ENCODE data around the gene ALB.
A peak's percentile ranks its signal among the peaks of the same experiment; 100 is the strongest.

Gene ALB

DNA sequence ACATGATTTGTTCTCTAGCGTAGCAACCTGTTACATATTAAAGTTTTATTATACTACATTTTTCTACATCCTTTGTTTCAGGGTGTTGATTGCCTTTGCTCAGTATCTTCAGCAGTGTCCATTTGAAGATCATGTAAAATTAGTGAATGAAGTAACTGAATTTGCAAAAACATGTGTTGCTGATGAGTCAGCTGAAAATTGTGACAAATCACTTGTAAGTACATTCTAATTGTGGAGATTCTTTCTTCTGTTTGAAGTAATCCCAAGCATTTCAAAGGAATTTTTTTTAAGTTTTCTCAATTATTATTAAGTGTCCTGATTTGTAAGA, 2.4 kb downstream of the ALB start:
- H3K27me3 ChIP-seq (ENCODE audit: insufficient read depth, poor library complexity, severe bottlenecking): peaks cover under 1% of the 10 kb centered on the region
- H3K27ac ChIP-seq (replicated peaks): no peak overlapping the region
- TF ChIP-seq GABPA (IDR thresholded peaks at IDR 0.05; ENCODE audit: low read depth) (no peak), POLR2AphosphoS5 (IDR thresholded peaks at IDR 0.05; ENCODE audit: low read depth) (no peak), SPI1 (IDR thresholded peaks at IDR 0.05; ENCODE audit: borderline replicate concordance, low read depth) (no peak)
- TF ChIP-seq, protein P1, sequence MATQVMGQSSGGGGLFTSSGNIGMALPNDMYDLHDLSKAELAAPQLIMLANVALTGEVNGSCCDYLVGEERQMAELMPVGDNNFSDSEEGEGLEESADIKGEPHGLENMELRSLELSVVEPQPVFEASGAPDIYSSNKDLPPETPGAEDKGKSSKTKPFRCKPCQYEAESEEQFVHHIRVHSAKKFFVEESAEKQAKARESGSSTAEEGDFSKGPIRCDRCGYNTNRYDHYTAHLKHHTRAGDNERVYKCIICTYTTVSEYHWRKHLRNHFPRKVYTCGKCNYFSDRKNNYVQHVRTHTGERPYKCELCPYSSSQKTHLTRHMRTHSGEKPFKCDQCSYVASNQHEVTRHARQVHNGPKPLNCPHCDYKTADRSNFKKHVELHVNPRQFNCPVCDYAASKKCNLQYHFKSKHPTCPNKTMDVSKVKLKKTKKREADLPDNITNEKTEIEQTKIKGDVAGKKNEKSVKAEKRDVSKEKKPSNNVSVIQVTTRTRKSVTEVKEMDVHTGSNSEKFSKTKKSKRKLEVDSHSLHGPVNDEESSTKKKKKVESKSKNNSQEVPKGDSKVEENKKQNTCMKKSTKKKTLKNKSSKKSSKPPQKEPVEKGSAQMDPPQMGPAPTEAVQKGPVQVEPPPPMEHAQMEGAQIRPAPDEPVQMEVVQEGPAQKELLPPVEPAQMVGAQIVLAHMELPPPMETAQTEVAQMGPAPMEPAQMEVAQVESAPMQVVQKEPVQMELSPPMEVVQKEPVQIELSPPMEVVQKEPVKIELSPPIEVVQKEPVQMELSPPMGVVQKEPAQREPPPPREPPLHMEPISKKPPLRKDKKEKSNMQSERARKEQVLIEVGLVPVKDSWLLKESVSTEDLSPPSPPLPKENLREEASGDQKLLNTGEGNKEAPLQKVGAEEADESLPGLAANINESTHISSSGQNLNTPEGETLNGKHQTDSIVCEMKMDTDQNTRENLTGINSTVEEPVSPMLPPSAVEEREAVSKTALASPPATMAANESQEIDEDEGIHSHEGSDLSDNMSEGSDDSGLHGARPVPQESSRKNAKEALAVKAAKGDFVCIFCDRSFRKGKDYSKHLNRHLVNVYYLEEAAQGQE (IDR thresholded peaks at IDR 0.05; ENCODE audit: insufficient replicate concordance, low read depth): no peak
- TF ChIP-seq, protein P2, sequence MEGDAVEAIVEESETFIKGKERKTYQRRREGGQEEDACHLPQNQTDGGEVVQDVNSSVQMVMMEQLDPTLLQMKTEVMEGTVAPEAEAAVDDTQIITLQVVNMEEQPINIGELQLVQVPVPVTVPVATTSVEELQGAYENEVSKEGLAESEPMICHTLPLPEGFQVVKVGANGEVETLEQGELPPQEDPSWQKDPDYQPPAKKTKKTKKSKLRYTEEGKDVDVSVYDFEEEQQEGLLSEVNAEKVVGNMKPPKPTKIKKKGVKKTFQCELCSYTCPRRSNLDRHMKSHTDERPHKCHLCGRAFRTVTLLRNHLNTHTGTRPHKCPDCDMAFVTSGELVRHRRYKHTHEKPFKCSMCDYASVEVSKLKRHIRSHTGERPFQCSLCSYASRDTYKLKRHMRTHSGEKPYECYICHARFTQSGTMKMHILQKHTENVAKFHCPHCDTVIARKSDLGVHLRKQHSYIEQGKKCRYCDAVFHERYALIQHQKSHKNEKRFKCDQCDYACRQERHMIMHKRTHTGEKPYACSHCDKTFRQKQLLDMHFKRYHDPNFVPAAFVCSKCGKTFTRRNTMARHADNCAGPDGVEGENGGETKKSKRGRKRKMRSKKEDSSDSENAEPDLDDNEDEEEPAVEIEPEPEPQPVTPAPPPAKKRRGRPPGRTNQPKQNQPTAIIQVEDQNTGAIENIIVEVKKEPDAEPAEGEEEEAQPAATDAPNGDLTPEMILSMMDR (IDR thresholded peaks at IDR 0.05; ENCODE audit: insufficient read depth, low read length): no peak
- H3K4me3 ChIP-seq (replicated peaks; ENCODE audit: insufficient read depth, low read length): no peak overlapping the region
- no peak for DNase-seq (ENCODE audit: low read depth in 1 of 2, low spot score in 1 of 2)

DNA sequence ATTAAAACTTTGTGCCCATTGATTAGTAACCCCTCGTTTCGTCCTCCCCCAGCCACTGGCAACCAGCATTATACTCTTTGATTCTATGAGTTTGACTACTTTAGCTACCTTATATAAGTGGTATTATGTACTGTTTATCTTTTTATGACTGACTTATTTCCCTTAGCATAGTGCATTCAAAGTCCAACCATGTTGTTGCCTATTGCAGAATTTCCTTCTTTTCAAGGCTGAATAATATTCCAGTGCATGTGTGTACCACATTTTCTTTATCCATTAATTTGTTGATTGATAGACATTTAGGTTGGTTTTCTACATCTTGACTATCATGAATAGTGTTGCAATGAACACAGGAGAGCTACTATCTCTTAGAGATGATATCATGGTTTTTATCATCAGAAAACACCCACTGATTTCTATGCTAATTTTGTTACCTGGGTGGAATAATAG, 3.2 kb downstream of the ALB start:
- Histone ChIP-seq H3K4me3 (replicated peaks; ENCODE audit: insufficient read depth, low read length) (no peak overlapping the region), H3K27ac (replicated peaks) (no peak overlapping the region), H3K27me3 (ENCODE audit: insufficient read depth, poor library complexity, severe bottlenecking) (peaks cover 2% of the 10 kb centered on the region)
- TF ChIP-seq GABPA (IDR thresholded peaks at IDR 0.05; ENCODE audit: low read depth) (no peak), SPI1 (IDR thresholded peaks at IDR 0.05; ENCODE audit: borderline replicate concordance, low read depth) (no peak), POLR2AphosphoS5 (IDR thresholded peaks at IDR 0.05; ENCODE audit: low read depth) (no peak)
- TF ChIP-seq, protein P1 (IDR thresholded peaks at IDR 0.05; ENCODE audit: insufficient replicate concordance, low read depth): no peak
- TF ChIP-seq, protein P2 (IDR thresholded peaks at IDR 0.05; ENCODE audit: insufficient read depth, low read length): no peak
- no peak for DNase-seq (ENCODE audit: low read depth in 1 of 2, low spot score in 1 of 2)

DNA sequence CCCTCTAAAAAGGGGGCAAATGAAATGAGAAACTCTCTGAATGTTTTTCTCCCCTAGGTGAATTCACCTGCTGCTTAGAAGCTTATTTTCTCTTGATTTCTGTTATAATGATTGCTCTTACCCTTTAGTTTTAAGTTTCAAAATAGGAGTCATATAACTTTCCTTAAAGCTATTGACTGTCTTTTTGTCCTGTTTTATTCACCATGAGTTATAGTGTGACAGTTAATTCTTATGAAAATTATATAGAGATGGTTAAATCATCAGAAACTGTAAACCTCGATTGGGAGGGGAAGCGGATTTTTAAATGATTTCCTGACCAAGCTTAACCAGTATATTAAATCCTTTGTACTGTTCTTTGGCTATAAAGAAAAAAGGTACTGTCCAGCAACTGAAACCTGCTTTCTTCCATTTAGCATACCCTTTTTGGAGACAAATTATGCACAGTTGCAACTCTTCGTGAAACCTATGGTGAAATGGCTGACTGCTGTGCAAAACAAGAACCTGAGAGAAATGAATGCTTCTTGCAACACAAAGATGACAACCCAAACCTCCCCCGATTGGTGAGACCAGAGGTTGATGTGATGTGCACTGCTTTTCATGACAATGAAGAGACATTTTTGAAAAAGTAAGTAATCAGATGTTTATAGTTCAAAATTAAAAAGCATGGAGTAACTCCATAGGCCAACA, 4.2 kb downstream of the ALB start:
- DNase-seq (ENCODE audit: low read depth in 1 of 2, low spot score in 1 of 2): no peak

More for the DNA sequence above, 4.2 kb downstream of the ALB start:
- peaks cover 2% of the 10 kb centered on the region for H3K27me3 ChIP-seq (ENCODE audit: insufficient read depth, poor library complexity, severe bottlenecking)
- TF ChIP-seq POLR2AphosphoS5 (IDR thresholded peaks at IDR 0.05; ENCODE audit: low read depth) (no peak), SPI1 (IDR thresholded peaks at IDR 0.05; ENCODE audit: borderline replicate concordance, low read depth) (no peak)
- TF ChIP-seq, protein P1 (IDR thresholded peaks at IDR 0.05; ENCODE audit: insufficient replicate concordance, low read depth): peak; percentile 75
- H3K27ac ChIP-seq (replicated peaks): no peak overlapping the region
- no peak overlapping the region for H3K4me3 ChIP-seq (replicated peaks; ENCODE audit: insufficient read depth, low read length)

All from HL-60 (cell line).